ENCODE results near the gene DST.

GRCh38 chr6:56575736-56576135 is 67.0 kb downstream of the DST start:
- TF ChIP-seq CTCF (conservative IDR thresholded peaks at IDR 0.05; ENCODE audit: low read length), result no peak
- no peak for TF ChIP-seq EZH2phosphoT487 (IDR thresholded peaks at IDR 0.05; ENCODE audit: borderline replicate concordance)

Data from Loucy (cell line).